ENCODE measurements around the gene SZRD1.
"Not testable (repeated sequence)": the region's sequence is repeated elsewhere in the genome, so short reads cannot be mapped to it uniquely, and the experiment has no call there.

SZRD1 gene, protein sequence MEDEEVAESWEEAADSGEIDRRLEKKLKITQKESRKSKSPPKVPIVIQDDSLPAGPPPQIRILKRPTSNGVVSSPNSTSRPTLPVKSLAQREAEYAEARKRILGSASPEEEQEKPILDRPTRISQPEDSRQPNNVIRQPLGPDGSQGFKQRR

DNA sequence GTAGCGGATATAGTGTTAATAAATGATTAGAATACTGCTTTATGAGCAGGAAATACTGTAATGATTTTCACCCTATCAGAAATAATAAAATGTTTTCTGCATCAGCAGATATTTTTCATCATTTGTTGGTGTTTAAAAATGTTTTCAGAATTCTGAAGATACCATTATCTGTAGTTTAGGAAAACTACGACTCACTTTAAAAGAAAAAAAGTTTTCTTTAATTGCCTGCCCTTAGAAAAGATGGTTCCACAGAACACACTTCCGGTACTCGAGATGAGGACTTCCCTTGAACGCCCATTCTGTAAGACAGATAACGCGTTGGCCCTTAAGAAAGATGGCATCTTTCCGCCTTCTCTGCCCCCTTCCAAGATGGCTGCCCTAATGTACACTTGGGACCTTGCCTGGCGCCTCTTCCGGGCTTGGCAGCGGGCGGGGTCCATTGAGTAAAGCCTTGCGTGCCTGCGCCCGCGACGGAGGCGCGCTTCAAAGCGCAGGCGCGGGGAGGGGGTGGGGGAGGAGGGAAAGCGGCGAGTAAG, at the start of gene SZRD1:
SZRD1 (plus strand) TSS at position 521 of the 536 bp plus-strand sequence. CDS start 16 bp downstream, outside the sequence.
- DNase-seq: peak; percentile 95

DNA sequence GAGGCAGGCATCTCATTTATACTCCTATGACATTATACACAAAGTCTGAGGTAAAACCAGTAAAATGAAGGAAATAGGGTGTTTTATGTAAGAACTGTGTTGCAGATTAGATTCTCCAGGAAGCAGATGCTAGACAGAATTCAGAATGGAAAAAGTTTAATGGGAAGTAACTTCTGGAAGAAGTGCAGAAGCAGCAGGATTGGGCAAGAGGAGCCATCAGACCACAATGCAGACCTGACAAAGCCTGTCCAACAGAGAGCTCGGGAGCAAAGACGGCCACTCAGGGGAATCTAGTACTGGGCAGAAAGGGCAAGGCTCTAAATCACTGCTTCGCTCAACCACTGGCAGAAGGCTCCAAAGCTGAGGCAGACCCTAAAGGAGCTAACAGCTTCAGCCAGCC, 48.5 kb upstream of the SZRD1 start:
- DNase-seq: no peak

- DNase-seq: no peak
Observed at GRCh38 chr1:16321176-16321867, 45.7 kb upstream of the SZRD1 start.

DNA sequence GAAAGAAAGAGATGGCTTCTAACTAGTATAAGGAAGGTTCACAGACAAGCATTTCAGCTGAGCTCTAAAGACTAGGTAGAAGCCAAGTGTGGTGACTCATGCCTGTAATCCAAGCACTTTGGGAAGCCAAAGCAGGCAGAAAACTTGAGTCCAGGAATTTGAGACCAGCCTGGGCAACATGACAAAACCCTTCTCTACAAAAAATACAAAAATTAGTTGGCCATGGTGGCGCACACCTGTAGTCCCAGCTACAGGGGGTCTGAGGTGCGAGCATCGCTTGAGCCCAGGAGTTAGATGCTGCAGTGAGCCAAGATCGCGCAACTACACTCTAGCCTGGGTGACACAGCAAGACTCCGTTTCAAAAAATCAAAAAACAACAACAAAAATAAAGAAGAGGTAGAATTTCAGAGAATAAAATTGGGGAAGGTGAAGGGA, 42.6 kb upstream of the SZRD1 start:
- no peak for DNase-seq

DNA sequence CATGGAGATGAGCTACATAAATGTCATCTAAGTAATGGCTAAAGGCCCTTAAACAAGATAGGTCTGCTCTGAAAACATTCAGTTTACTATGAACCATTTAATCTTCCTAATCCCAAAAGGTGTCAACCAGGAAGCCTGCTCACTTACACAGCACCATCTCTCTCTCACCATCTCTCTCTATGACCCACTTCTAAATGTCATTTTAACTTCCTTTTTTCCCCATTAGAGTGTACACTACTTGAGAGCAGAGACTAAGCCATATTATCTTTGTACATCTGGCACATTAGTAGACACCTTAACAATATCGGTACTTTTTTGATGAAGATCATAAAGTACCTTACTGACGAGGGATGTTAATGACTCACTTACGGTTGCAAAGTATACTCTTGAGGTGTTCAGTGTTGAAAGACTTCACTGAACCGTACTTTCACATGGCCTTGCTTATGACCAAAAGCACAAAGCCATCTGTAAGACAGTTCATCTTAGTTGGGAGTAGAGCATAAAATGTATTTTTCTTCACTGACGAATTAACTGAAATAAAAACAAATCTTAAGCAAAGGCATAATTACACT, 40.1 kb upstream of the SZRD1 start:
- DNase-seq: no peak

GRCh38 chr1:16334655-16335340, 32.2 kb upstream of the SZRD1 start:
- DNase-seq: no peak

GRCh38 chr1:16338961-16339360, 28.1 kb upstream of the SZRD1 start:
- DNase-seq: no peak

- no peak for DNase-seq
Observed at GRCh38 chr1:16340673-16341072, 26.4 kb upstream of the SZRD1 start.

GRCh38 chr1:16342331-16343062, 24.5 kb upstream of the SZRD1 start:
- no peak for DNase-seq

DNA sequence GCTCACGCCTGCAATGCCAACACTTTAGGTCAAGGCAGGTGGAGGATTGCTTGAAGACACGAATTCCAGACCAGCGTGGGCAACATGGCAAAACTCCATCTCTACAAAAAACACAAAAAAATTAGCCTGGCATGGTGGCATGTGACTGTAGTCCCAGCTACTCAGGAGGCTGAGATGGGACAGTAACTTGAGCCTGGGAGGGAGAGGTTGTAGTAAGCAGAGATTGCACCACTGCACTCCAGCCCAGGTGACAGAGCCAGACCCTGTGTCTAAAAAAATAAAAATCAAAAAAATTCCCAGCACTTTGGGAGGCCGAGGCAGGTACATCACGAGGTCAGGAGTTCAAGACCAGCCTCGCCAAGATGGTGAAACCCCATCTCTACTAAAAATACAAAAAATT, 23.8 kb upstream of the SZRD1 start:
- DNase-seq: not testable (repeated sequence)

- no peak for DNase-seq
Observed at GRCh38 chr1:16348414-16349182, 18.4 kb upstream of the SZRD1 start.

- no peak for DNase-seq
Observed at GRCh38 chr1:16349847-16350406, 17.1 kb upstream of the SZRD1 start.

DNA sequence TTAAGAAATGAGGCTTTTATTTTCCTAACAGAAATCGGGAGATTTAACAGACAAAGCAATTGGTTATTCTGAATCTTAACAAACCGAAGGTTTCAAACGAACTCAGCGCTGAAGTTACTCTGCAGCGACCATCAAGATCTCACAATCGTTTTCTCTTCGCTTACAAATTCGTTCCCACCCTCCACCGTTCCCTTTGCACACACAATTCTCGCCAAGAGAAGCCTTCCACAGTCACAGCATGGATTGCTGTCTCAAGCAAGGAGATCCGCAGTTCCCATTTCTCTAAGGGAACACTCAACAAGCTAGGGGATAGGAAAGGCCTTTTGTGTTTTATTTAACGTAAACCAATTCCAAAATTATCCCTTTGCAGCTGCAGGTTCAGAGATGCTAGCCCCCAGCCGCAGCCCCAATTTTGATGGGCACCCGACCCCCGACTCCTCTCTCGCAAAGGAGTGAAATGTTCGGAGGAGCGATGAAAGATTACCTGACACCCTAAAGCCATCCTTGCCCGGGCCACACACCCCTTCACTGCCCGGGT, 15.5 kb upstream of the SZRD1 start:
- no peak for DNase-seq

DNA sequence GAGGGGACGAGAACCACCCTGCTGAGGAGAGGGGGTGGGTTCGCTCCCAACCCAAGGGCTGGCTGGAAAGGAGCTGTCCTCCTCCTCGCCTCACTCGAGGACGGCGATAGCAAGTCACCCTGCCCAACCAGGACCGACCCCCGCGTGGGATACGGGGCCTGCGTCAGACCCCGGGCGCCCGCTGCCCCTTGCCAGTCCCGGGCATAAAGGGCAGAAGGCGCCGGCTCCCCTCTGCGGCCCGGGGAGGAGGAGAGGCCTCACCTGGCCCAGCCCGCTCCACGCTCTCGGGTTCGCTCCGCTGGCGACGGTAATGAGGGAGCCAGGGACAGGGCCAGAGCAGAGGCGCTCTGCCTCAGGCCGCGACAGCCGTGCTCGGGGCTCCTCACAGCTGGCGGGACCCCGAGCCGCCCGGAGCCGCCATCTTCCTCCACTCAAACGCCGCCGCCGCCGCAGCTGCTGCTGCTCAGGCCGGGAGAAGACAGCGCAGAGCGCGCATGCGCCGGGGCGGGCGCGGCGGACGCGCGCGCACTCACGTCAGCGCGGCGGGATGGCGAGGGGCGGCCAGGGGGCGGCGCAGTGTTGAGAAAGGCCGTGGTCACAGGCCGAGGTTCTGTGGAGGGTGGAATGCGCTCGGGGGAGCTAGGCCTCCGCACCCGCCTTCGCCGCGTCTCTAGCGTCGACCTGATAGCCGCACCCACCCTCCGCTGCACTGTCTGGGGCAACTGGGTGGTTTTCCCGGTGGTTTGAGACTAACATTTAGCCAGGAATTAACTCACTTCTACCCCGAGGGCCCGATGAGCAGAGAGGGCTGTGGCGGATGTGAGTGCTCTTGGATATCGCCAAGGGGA, 14.8 kb upstream of the SZRD1 start, which contains the start of gene FBXO42:
FBXO42 (minus strand) TSS at position 487 of the 848 bp plus-strand sequence. CDS start 37,062 bp downstream, outside the sequence.
- DNase-seq: peak; percentile 91

DNA sequence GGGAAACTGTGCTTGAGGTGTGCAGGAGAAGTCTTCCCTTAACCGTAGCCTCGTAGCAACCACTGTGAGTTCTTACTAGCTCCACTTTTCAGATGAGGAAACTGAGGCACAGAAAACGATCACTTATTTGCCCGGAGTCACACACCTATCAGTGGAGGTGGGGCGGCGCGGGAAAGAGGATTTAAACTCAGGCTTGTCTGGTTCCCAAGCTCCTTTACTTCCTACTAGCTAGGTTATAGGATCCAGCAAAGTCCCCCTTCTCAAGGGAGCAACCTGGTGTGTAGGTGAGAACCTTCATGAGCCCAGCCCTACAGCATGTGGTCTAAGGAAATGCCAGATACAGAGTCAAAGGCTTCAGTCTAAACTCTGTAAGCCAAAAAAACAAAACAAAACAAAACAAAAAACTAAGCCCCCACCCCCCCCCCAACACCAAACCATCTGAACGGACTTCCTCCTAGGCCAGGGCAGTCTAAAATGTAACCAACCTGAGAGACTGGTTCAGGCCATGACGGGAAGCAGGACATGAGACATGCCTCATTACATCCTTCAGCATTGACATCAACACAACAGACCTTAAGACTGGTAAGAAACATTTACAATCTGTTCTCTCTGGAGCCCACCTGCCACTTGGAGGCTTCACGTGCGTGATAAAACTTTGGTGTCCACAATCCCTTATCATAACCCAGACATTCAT, 14.1 kb upstream of the SZRD1 start:
- DNase-seq: no peak

- no peak for DNase-seq
Observed at GRCh38 chr1:16354619-16355018, 12.4 kb upstream of the SZRD1 start.

DNA sequence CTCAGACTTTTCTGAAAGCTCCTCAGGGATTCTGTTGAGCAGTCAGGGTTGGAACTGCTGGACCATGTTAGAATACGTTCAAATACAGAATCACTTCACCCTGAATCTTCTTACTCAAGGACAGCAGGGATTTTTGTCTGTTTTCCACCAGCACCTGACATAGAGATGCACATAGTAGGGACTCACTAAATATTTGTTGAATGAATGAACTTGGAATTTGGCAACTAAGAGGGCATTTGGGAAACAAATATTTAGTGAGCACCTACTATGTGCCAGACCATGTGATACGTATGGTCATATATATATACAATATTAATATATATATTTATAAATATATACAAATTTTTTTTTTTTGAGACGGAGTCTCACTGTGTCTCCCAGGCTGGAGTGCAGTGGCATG, 10.2 kb upstream of the SZRD1 start:
- DNase-seq: no peak

- not testable (repeated sequence) for DNase-seq
Observed at GRCh38 chr1:16365146-16365498, 1.9 kb upstream of the SZRD1 start.

DNA sequence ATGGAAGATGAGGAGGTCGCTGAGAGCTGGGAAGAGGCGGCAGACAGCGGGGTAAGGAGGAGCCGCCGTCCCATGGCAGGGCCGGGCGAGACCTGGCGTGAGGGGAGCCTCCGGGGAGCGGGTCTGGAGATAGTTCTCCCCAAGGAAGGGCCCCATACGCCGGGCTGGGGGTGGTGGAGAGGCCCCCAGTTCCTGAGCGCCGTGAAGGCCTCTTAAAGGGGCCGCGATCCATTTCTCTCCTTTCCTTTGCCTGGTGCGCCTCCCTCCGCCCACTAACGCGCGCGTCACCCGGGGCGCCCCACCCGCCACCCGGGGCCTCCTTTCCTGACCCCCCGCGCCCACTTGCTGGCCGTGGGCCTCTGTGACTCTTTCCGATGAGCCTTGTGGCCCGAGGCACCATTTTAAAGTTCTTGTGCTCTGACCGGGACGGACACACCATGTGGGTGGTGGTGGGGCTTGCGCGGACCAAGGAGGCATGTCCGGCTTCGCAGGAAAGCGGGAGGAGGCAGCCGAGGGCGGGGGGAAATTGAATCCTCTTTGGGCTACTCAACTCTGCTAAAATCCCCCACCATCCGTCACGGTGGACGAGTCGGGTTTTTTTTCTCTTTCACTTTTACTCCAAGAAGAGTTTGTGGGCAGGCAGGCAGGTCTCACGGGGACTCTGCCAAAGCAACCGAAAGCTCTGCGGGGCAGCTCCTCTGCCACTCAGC, 371 bp downstream of the SZRD1 start:
- DNase-seq: peak; percentile 88

Data from activated naive CD4-positive, alpha-beta T cell treated with anti-CD3 and anti-CD28 coated beads, Interleukin-2, amount 50 U/mL, for 16 hours (primary cell).